Measurements from ENCODE around the gene LEPR. TPM values are rescaled to one million over a fixed set of nuclear protein-coding genes. Genes with fewer than 3 reads are reported as not detected.

LEPR gene, protein sequence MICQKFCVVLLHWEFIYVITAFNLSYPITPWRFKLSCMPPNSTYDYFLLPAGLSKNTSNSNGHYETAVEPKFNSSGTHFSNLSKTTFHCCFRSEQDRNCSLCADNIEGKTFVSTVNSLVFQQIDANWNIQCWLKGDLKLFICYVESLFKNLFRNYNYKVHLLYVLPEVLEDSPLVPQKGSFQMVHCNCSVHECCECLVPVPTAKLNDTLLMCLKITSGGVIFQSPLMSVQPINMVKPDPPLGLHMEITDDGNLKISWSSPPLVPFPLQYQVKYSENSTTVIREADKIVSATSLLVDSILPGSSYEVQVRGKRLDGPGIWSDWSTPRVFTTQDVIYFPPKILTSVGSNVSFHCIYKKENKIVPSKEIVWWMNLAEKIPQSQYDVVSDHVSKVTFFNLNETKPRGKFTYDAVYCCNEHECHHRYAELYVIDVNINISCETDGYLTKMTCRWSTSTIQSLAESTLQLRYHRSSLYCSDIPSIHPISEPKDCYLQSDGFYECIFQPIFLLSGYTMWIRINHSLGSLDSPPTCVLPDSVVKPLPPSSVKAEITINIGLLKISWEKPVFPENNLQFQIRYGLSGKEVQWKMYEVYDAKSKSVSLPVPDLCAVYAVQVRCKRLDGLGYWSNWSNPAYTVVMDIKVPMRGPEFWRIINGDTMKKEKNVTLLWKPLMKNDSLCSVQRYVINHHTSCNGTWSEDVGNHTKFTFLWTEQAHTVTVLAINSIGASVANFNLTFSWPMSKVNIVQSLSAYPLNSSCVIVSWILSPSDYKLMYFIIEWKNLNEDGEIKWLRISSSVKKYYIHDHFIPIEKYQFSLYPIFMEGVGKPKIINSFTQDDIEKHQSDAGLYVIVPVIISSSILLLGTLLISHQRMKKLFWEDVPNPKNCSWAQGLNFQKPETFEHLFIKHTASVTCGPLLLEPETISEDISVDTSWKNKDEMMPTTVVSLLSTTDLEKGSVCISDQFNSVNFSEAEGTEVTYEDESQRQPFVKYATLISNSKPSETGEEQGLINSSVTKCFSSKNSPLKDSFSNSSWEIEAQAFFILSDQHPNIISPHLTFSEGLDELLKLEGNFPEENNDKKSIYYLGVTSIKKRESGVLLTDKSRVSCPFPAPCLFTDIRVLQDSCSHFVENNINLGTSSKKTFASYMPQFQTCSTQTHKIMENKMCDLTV
- total RNA-seq (2022; extraction: Qiagen RNA extraction): 2.0 to 3.9 TPM (median 3.1 TPM) in 5 replicates

DNA sequence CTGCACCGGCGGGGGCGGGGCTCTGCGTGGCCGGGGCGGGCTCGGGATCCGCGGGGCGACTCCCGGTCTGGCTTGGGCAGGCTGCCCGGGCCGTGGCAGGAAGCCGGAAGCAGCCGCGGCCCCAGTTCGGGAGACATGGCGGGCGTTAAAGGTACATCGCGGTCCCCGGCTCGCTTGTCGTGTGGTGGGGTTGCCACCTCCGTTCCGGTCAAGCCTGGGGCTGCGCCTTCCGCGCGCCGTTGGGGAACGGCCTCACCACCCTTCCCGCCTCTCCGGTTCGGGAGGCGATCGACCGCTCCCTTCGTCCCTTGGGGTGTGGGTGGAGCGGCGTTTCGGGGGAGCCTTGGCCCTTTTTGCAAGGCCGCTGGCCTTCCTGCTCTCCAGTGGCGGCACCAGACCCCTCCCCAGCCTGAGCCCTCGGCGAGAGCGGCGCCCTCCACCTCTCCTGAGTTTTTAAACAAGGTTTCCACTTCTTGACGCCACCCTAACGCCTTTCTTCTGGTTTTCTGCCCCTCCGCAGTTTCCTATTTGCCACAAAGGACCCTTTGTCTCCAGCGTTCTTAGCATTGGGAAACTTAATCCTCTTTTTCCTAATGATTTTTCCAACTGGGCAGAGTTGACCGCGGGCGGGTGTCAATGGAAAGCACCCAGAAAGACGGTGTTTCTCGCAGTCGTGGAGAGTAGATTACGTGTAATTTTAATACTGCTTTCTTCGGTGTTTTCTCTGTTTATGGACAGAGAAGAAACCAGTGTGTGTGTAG is at the start of gene LEPR, which contains the start of gene LEPROT:
Gene LEPR (plus strand): TSS at position 79 of the 761 bp plus-strand sequence. CDS start 144,898 bp downstream, outside the sequence.
Gene LEPROT (plus strand): TSS at position 79 of the 761 bp plus-strand sequence. CDS start 57 bp downstream, at position 136.

Other genes with a start within 250 kb of the LEPR start
- gene DNAJC6, start 111.1 kb upstream of the LEPR start, total RNA-seq (2022; extraction: Qiagen RNA extraction): 6.0 to 10.6 TPM (median 8.8 TPM) in 5 replicates
- gene LEPROT, start within 50 bp of the LEPR start, total RNA-seq (2022; extraction: Qiagen RNA extraction): 40.7 to 54.7 TPM (median 46.7 TPM) in 5 replicates